H1 (cell line): ENCODE results near the gene TKFC. TPM values are rescaled to one million over a fixed set of nuclear protein-coding genes. Genes with fewer than 3 reads are reported as not detected.

ENCODE experiments used
- ASH2L ChIP-seq: fragments of 200-600, 300-600 bp; sonication (generic); IDR thresholded peaks from one replicate; pipeline ENCODE4 v1.7.1; 2017; ENCODE audit warnings: low read length
- BCL11A ChIP-seq, 2 experiments: IDR thresholded peaks; one replicate each; pipeline ENCODE4 v1.6.1; 2011; ENCODE audit warnings: low read depth in 2 of 2, low read length in 2 of 2, mild to moderate bottlenecking in 2 of 2
- BRCA1 ChIP-seq: IDR thresholded peaks from 2 replicates; pipeline ENCODE4 v1.6.1; 2012; ENCODE audit warnings: low read depth, low read length, improper control_type of control experiment
- CBX5 ChIP-seq: fragments of 300-800, 300-1000 bp; sonication (generic); IDR thresholded peaks from 2 replicates; pipeline ENCODE4 v1.7.1; 2016; ENCODE audit warnings: antibody characterized with exemption, low read length, low read depth
- EP300 ChIP-seq, 2 experiments: IDR thresholded peaks; 1 replicate in 1 of 2; 2 replicates in 1 of 2; pipeline ENCODE4 v1.6.1; 2011 to 2012; ENCODE audit warnings: low read depth in 2 of 2, low read length in 2 of 2, mild to moderate bottlenecking in 2 of 2, borderline replicate concordance in 1 of 2, inconsistent platforms in 1 of 2, moderate library complexity in 1 of 2
- HDAC2 ChIP-seq, 2 experiments: fragments of 300-600 bp in 1 of 2; sonication (generic) in 1 of 2; IDR thresholded peaks; 2 replicates each; pipeline ENCODE4 v1.6.1; 2011 to 2012; ENCODE audit warnings: low read depth in 2 of 2, low read length in 2 of 2, mild to moderate bottlenecking in 2 of 2, moderate library complexity in 2 of 2, borderline replicate concordance in 1 of 2, inconsistent platforms in 1 of 2
- NANOG ChIP-seq: IDR thresholded peaks from 2 replicates; pipeline ENCODE4 v1.6.1; 2011; ENCODE audit warnings: low read length, low read depth, mild to moderate bottlenecking, inconsistent platforms; ENCODE audit not compliant: insufficient read depth, poor library complexity, severe bottlenecking
- POLR2A ChIP-seq, 2 experiments: IDR thresholded peaks; 1 replicate in 1 of 2; 2 replicates in 1 of 2; pipeline ENCODE4 v1.6.1; 2011; ENCODE audit warnings: low read depth in 2 of 2, low read length in 2 of 2, mild to moderate bottlenecking in 2 of 2; ENCODE audit errors: control extremely low read depth in 1 of 2
- POLR2AphosphoS5 ChIP-seq: IDR thresholded peaks from 2 replicates; pipeline ENCODE4 v1.6.1; 2011; ENCODE audit warnings: low read depth, low read length
- SAP30 ChIP-seq: fragments of 300-600 bp; sonication (generic); IDR thresholded peaks from 2 replicates; pipeline ENCODE4 v1.7.1; 2012; ENCODE audit warnings: low read length, moderate library complexity, mild to moderate bottlenecking, inconsistent platforms; ENCODE audit not compliant: insufficient read depth, insufficient replicate concordance
- SP2 ChIP-seq: IDR thresholded peaks from 2 replicates; pipeline ENCODE4 v1.6.1; 2012; ENCODE audit warnings: mild to moderate bottlenecking, low read length, inconsistent platforms
- SP4 ChIP-seq: IDR thresholded peaks from 2 replicates; pipeline ENCODE4 v1.6.1; 2012; ENCODE audit warnings: low read length, inconsistent platforms
- polyA plus RNA-seq, 7 experiments: library from polyadenylated mRNA; depleted of rRNA in 3 of 7; stranded (reverse) in 5 of 7; unstranded in 2 of 7; fragments of >200 nt in 5 of 7; fragments of 200-250 nt in 2 of 7; gene quantifications; 1 replicate in 5 of 7; 2 replicates in 1 of 7; 4 replicates in 1 of 7; pipeline versions ENCODE4 v1.2.1 to v1.2.3, GENCODE V29; 2011 to 2013; ENCODE audit warnings: missing spikeins in 2 of 7, mixed read lengths in 2 of 7
- total RNA-seq: library from RNA; stranded (reverse); fragmentation: NEBNext Ultra II Directional; extraction: Animal tissue kit (Norgen Biotek cat#: 25700); gene quantifications from 2 replicates; pipeline ENCODE4 v1.2.1, GENCODE V29; 2021
- TF ChIP-seq, protein P1 (sequence below): IDR thresholded peaks from 2 replicates; pipeline ENCODE4 v1.6.1; 2012; ENCODE audit warnings: inconsistent platforms
- TF ChIP-seq, protein P2 (sequence below), 3 experiments: IDR thresholded peaks; 1 replicate in 2 of 3; 2 replicates in 1 of 3; pipeline versions ENCODE4 v1.5.1 to v1.6.1; 2011; ENCODE audit warnings: low read length in 3 of 3, mild to moderate bottlenecking in 3 of 3, inconsistent platforms in 2 of 3, low read depth in 1 of 3, moderate library complexity in 1 of 3; ENCODE audit not compliant: insufficient read depth in 1 of 3; ENCODE audit errors: control extremely low read depth in 1 of 3

Gene TKFC
- total and polyA plus RNA-seq, 2 of the 8 experiments (the other 6 are each of a cell fraction or from before 2014, with no cell fraction given), result 53.5 to 55.0 TPM

DNA sequence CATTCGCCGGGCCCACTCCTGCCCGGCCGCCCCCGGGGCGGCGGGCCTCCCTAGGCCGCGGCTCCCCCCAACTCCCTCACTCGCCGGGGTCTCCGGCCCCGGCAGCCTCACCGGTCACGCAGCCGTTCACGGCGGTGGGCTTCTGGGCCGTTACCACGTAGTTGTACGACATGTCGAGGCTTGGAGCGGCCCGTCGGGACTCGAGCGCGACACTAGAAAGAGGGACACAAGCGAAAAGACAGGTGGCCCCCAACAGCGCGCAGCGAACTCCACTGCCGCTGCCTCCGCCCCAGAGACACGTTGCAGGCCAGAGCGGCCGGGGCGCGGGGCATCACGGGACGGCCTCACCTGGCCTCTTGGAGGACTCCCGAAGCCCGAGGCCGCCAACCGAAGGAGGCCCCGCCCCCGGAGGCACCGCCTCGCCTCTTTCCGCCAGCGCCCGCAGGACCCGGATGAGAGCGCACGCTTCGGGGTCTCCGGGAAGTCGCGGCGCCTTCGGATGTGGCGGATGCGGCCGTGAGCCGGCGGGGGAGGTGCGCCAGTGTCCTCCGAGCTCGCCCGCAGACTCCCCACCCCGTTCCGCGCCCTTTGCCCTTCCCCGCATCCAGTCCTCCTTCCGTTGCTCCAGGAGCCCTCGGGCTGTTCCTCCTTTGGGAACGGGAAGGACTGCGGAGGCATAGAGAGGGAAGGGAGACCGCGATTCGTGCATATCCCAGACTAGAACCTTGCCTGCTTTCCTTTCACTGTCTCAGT is at the start of gene TKFC, which contains the start of gene DDB1 (continued):
- TF ChIP-seq EP300 (IDR thresholded peaks at IDR 0.05; ENCODE audit: borderline replicate concordance in 1 of 2, low read depth in 2 of 2, low read length in 2 of 2), result no peak
- no peak for TF ChIP-seq SAP30
- TF ChIP-seq, protein P1, sequence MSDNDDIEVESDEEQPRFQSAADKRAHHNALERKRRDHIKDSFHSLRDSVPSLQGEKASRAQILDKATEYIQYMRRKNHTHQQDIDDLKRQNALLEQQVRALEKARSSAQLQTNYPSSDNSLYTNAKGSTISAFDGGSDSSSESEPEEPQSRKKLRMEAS, result peak; percentile 86
- TF ChIP-seq ASH2L, result peak; percentile 85
- no peak for TF ChIP-seq BRCA1
- TF ChIP-seq NANOG, result no peak
- peak in 1 of 2 experiments; percentile 58; a peak in 1 of 4 replicates for TF ChIP-seq HDAC2 (IDR thresholded peaks at IDR 0.05; ENCODE audit: borderline replicate concordance in 1 of 2, low read depth in 2 of 2, low read length in 2 of 2)
- TF ChIP-seq POLR2AphosphoS5, result peak; percentile 91
- no peak for TF ChIP-seq CBX5
- TF ChIP-seq, protein P2, sequence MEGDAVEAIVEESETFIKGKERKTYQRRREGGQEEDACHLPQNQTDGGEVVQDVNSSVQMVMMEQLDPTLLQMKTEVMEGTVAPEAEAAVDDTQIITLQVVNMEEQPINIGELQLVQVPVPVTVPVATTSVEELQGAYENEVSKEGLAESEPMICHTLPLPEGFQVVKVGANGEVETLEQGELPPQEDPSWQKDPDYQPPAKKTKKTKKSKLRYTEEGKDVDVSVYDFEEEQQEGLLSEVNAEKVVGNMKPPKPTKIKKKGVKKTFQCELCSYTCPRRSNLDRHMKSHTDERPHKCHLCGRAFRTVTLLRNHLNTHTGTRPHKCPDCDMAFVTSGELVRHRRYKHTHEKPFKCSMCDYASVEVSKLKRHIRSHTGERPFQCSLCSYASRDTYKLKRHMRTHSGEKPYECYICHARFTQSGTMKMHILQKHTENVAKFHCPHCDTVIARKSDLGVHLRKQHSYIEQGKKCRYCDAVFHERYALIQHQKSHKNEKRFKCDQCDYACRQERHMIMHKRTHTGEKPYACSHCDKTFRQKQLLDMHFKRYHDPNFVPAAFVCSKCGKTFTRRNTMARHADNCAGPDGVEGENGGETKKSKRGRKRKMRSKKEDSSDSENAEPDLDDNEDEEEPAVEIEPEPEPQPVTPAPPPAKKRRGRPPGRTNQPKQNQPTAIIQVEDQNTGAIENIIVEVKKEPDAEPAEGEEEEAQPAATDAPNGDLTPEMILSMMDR (IDR thresholded peaks at IDR 0.05; ENCODE audit: control extremely low read depth in 1 of 3, insufficient read depth in 1 of 3, low read depth in 1 of 3, low read length in 3 of 3), result no peak
- peak; percentile 94 to 96 for TF ChIP-seq POLR2A (IDR thresholded peaks at IDR 0.05; ENCODE audit: control extremely low read depth in 1 of 2, low read depth in 2 of 2, low read length in 2 of 2)
- TF ChIP-seq BCL11A (IDR thresholded peaks at IDR 0.05; ENCODE audit: low read depth in 2 of 2, low read length in 2 of 2), result no peak
- TF ChIP-seq SP4, result 0 out of 2 replicates have a peak, but pooled peaks have one; percentile 64
- TF ChIP-seq SP2, result peak; percentile 61; the same call in 1 of the 2 replicates
- TF ChIP-seq, all 59 proteins: peak for 21
